Left kidney (tissue), 2 donors: Measurements from ENCODE around the gene AAMP. TPM values are rescaled to one million over a fixed set of nuclear protein-coding genes. Genes with fewer than 3 reads are reported as not detected.
A peak's percentile ranks its signal among the peaks of the same experiment; 100 is the strongest.

ENCODE experiments used
- DNase-seq: peaks from one replicate; pipeline ENCODE4 v3.0.0-alpha.2; 2013
- polyA plus RNA-seq: library from polyadenylated mRNA; unstranded; fragments of 120-200 nt; gene quantifications from one replicate; pipeline ENCODE4 v1.2.1, GENCODE V29; 2013; ENCODE audit not compliant: insufficient read length

Gene AAMP
- polyA plus RNA-seq, 1 donor: 117 TPM

GRCh38 chr2:218261423-218262236 lies 8.3 kb downstream of the AAMP start:
- no peak for DNase-seq

- peak; percentile 70 for DNase-seq
These were observed 9.1 kb downstream of the AAMP start, which contains the start of gene GPBAR1 for GRCh38 chr2:218260742-218261422. GPBAR1 (plus strand) TSS chr2:218261015; CDS start chr2:218262725, 1,710 bp downstream.

GRCh38 chr2:218260166-218260565 lies 9.8 kb downstream of the AAMP start:
- DNase-seq: no peak

- no peak for DNase-seq
These were observed 10.6 kb downstream of the AAMP start for GRCh38 chr2:218259099-218259961.

- no peak for DNase-seq
These were observed 12.5 kb downstream of the AAMP start for GRCh38 chr2:218257390-218257981.

GRCh38 chr2:218256612-218257350 lies 13.2 kb downstream of the AAMP start:
- DNase-seq: no peak

GRCh38 chr2:218255446-218255845 lies 14.5 kb downstream of the AAMP start:
- no peak for DNase-seq

- DNase-seq: no peak
These were observed 16.7 kb downstream of the AAMP start for GRCh38 chr2:218253232-218253625.

GRCh38 chr2:218252509-218253231 lies 17.3 kb downstream of the AAMP start:
- no peak for DNase-seq

- DNase-seq: no peak
These were observed 20.2 kb downstream of the AAMP start for GRCh38 chr2:218249691-218250090.

GRCh38 chr2:218245214-218245613 lies 24.7 kb downstream of the AAMP start:
- DNase-seq: no peak

GRCh38 chr2:218244665-218245064 lies 25.3 kb downstream of the AAMP start:
- DNase-seq: no peak

- no peak for DNase-seq
These were observed 25.7 kb downstream of the AAMP start for GRCh38 chr2:218244204-218244603.

GRCh38 chr2:218238887-218239286 lies 31.1 kb downstream of the AAMP start:
- DNase-seq: no peak

GRCh38 chr2:218236829-218237228 lies 33.1 kb downstream of the AAMP start:
- no peak for DNase-seq

- no peak for DNase-seq
These were observed 34.9 kb downstream of the AAMP start for GRCh38 chr2:218235017-218235416.

- DNase-seq: no peak
These were observed 35.4 kb downstream of the AAMP start for GRCh38 chr2:218234521-218234920.

GRCh38 chr2:218233543-218233942 lies 36.4 kb downstream of the AAMP start:
- DNase-seq: no peak

- DNase-seq: no peak
These were observed 39.1 kb downstream of the AAMP start for GRCh38 chr2:218230882-218231281.

- no peak for DNase-seq
These were observed 40.1 kb downstream of the AAMP start for GRCh38 chr2:218229851-218230250.

GRCh38 chr2:218229239-218229638 lies 40.7 kb downstream of the AAMP start:
- no peak for DNase-seq
